Measurements from ENCODE around the gene PEX14. TPM values are rescaled to one million over a fixed set of nuclear protein-coding genes. Genes with fewer than 3 reads are reported as not detected.

Gene PEX14
- total RNA-seq, 1 experiment from 2014 or later, result 36.0 TPM

- intact Hi-C loops (cut with micrococcal nuclease; ENCODE audit: unreplicated experiment) (no loop called here), in situ Hi-C loops (cut with HindIII; ENCODE audit: low pct_unique_long_range_greater_than_20kb, low sequenced_read_pairs) (no loop called here)
- Histone ChIP-seq H3K9me3 (ENCODE audit: control insufficient read depth, insufficient read depth, low read depth, low read length) (no peaks in the 10 kb centered on the region), H3K4me1 (ENCODE audit: control insufficient read depth, insufficient read depth, low read length) (no peaks in the 10 kb centered on the region), H3K4me3 (ENCODE audit: low read depth in 2 of 2, low read length in 2 of 2) (no peak overlapping the region), H3K27ac (ENCODE audit: low read length) (no peak overlapping the region), H3K36me3 (ENCODE audit: control insufficient read depth, insufficient read depth, low read length) (peaks cover 5% of the 10 kb centered on the region; the same call in 1 of the 2 replicates), H3K27me3 (ENCODE audit: control insufficient read depth, insufficient read depth, low read length) (no peaks in the 10 kb centered on the region)
- TF ChIP-seq POLR2AphosphoS5 (IDR thresholded peaks at IDR 0.05; ENCODE audit: low read depth, low read length) (0 out of 2 replicates have a peak, but pooled peaks have one; percentile 39), SIN3A (IDR thresholded peaks at IDR 0.05; ENCODE audit: borderline replicate concordance, insufficient read depth, low read depth, low read length) (no peak), CTCF (IDR thresholded peaks at IDR 0.05) (no peak), TCF7L2 (IDR thresholded peaks at IDR 0.05; ENCODE audit: low read depth, low read length) (no peak), REST (IDR thresholded peaks at IDR 0.05; ENCODE audit: insufficient read depth in 1 of 2, low read depth in 2 of 2, low read length in 1 of 2) (no peak)
- ATAC-seq, result no peak
- POLR2A ChIA-PET, result interaction anchor here (0.7 kb wide), 1 partner anchor 675 kb away, joined by 5 read pairs; no protein-coding TSS in a partner anchor
- no peak for DNase-seq (ENCODE audit: low read depth, low spot score)
- CTCF ChIA-PET, result interaction anchor here (0.6 kb wide), 1 partner anchor 821 kb away, joined by 4 read pairs; no protein-coding TSS in a partner anchor
- no TSS peak for BruUV-seq (replicated peaks)
Observed at GRCh38 chr1:10457875-10458274, 16.9 kb upstream of the PEX14 start.

DNA sequence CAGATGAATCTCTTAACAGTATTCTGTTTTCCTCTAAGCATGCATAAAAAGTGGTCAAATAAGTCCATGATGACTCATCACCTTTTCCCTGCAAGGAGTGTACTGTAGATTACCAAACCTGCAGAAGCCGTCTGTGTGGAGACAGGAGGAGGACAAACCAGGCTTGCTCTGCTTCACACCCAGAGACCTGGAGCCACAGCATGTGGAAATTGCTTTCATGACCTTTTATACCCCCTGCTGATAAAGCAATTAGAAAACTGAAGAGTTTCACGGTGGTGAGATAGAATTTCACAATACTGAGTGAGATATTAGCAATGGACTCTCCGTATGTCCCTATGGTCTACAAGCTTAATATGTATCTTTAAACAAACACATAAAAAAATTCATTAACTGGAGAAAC is 15.6 kb upstream of the PEX14 start:
- no peak overlapping the region for H3K4me3 ChIP-seq (ENCODE audit: low read depth in 2 of 2, low read length in 2 of 2)
- H3K27ac ChIP-seq (ENCODE audit: low read length), result no peak overlapping the region
- H3K9me3 ChIP-seq (ENCODE audit: control insufficient read depth, insufficient read depth, low read depth, low read length), result no peaks in the 10 kb centered on the region
- POLR2A ChIA-PET, result no interaction called here
- no peaks in the 10 kb centered on the region for H3K4me1 ChIP-seq (ENCODE audit: control insufficient read depth, insufficient read depth, low read length)
- no peaks in the 10 kb centered on the region for H3K27me3 ChIP-seq (ENCODE audit: control insufficient read depth, insufficient read depth, low read length)
- CTCF ChIA-PET, result no interaction called here
- intact Hi-C loops (cut with micrococcal nuclease; ENCODE audit: unreplicated experiment) (no loop called here), in situ Hi-C loops (cut with HindIII; ENCODE audit: low pct_unique_long_range_greater_than_20kb, low sequenced_read_pairs) (no loop called here)
- H3K36me3 ChIP-seq (ENCODE audit: control insufficient read depth, insufficient read depth, low read length), result peaks cover 7% of the 10 kb centered on the region; the same call in 1 of the 2 replicates
- ATAC-seq, result no peak
- TSS peak; percentile 66 for BruUV-seq (replicated peaks)
- TF ChIP-seq TCF7L2 (IDR thresholded peaks at IDR 0.05; ENCODE audit: low read depth, low read length) (no peak), CTCF (IDR thresholded peaks at IDR 0.05) (no peak), POLR2AphosphoS5 (IDR thresholded peaks at IDR 0.05; ENCODE audit: low read depth, low read length) (no peak), REST (IDR thresholded peaks at IDR 0.05; ENCODE audit: insufficient read depth in 1 of 2, low read depth in 2 of 2, low read length in 1 of 2) (no peak), SIN3A (IDR thresholded peaks at IDR 0.05; ENCODE audit: borderline replicate concordance, insufficient read depth, low read depth, low read length) (no peak)
- DNase-seq (ENCODE audit: low read depth, low spot score), result no peak

Data from Panc1 (cell line).